ENCODE measurements around the gene HUS1. TPM values are rescaled to one million over a fixed set of nuclear protein-coding genes. Genes with fewer than 3 reads are reported as not detected.
"Not testable (repeated sequence)": the region's sequence is repeated elsewhere in the genome, so short reads cannot be mapped to it uniquely, and the experiment has no call there.

The HUS1 gene
- total RNA-seq, 2 experiments from 2014 or later, result 54.6 to 57.0 TPM

GRCh38 chr7:47937065-47937687 is 42.2 kb downstream of the HUS1 start:
- CTCF ChIA-PET, result interaction anchor here (1.4 to 2.1 kb wide), 2 partner anchors 54 to 217 kb away, joined by 3 to 6 read pairs; no protein-coding TSS in a partner anchor
- POLR2A ChIA-PET, result no interaction called here

GRCh38 chr7:47936323-47936722 is 43.1 kb downstream of the HUS1 start:
- POLR2A ChIA-PET, result no interaction called here
- CTCF ChIA-PET, result no interaction called here

- ChIA-PET CTCF (no interaction called here), POLR2A (no interaction called here)
Measured at GRCh38 chr7:47935336-47935735, 44.1 kb downstream of the HUS1 start.

- CTCF ChIA-PET, result no interaction called here
- POLR2A ChIA-PET, result no interaction called here
Measured at GRCh38 chr7:47934831-47935230, 44.6 kb downstream of the HUS1 start.

GRCh38 chr7:47933215-47933614 is 46.2 kb downstream of the HUS1 start:
- ChIA-PET CTCF (interaction anchor here (0.7 kb wide), 1 partner anchor 136 kb away, joined by 3 read pairs; no protein-coding TSS in a partner anchor), POLR2A (no interaction called here)

- ChIA-PET CTCF (interaction anchor here (0.7 kb wide), 1 partner anchor 136 kb away, joined by 3 read pairs; no protein-coding TSS in a partner anchor), POLR2A (no interaction called here)
Measured at GRCh38 chr7:47932466-47933037, 46.9 kb downstream of the HUS1 start.

GRCh38 chr7:47932016-47932415 is 47.4 kb downstream of the HUS1 start:
- ChIA-PET POLR2A (no interaction called here), CTCF (no interaction called here)

- CTCF ChIA-PET, result no interaction called here
Measured at GRCh38 chr7:47931005-47932004, 48.1 kb downstream of the HUS1 start.

GRCh38 chr7:47924266-47924665 is 55.1 kb downstream of the HUS1 start:
- CTCF ChIA-PET, result no interaction called here
- POLR2A ChIA-PET, result no interaction called here

More at GRCh38 chr7:47931005-47932004, 48.1 kb downstream of the HUS1 start:
- POLR2A ChIA-PET, result no interaction called here

- POLR2A ChIA-PET, CTCF ChIA-PET: not testable (repeated sequence)
Measured at GRCh38 chr7:47923081-47923875, 56.1 kb downstream of the HUS1 start.

- CTCF ChIA-PET, result interaction anchor here (0.5 kb wide), 1 partner anchor 134 kb away, joined by 4 read pairs; no protein-coding TSS in a partner anchor
- POLR2A ChIA-PET, result not testable (repeated sequence)
Measured at GRCh38 chr7:47916514-47916913, 62.9 kb downstream of the HUS1 start.

GRCh38 chr7:47915616-47915976 is 63.8 kb downstream of the HUS1 start:
- ChIA-PET POLR2A (no interaction called here), CTCF (no interaction called here)

GRCh38 chr7:47914717-47915615 is 64.4 kb downstream of the HUS1 start:
- ChIA-PET POLR2A (no interaction called here), CTCF (no interaction called here)

Other genes starting within 250 kb of the HUS1 start
- gene PKD1L1, start 31.1 kb downstream of the HUS1 start, total RNA-seq, result under 1 TPM; 0.08 TPM
- gene SUN3, start 49.5 kb upstream of the HUS1 start, total RNA-seq, result not detected
- gene C7orf57, start 55.9 kb upstream of the HUS1 start, total RNA-seq, result 1 to 10 TPM; 2.0 to 2.1 TPM
- 100 to 1,000 TPM; 123 to 125 TPM for gene UPP1, start 109.7 kb upstream of the HUS1 start, total RNA-seq
- gene ABCA13, start 191.8 kb upstream of the HUS1 start, total RNA-seq, result not detected

All from activated CD8-positive, alpha-beta memory T cell treated with anti-CD3 and anti-CD28 coated beads for 36 hours (primary cell).